Natural killer cell (primary cell): ENCODE results near the gene RASL11A. TPM values are rescaled to one million over a fixed set of nuclear protein-coding genes. Genes with fewer than 3 reads are reported as not detected.

Experiments used
- ATAC-seq, 3 donors: fragments of 150-1000 bp in 2 of 3; fragments of 200-7000 bp in 1 of 3; cut with Tn5 transposase; 1 replicate in 1 of 3; 2 replicates in 2 of 3; pipeline ENCODE4 v1.10.0; 2021; ENCODE audit warnings: mild to moderate bottlenecking in 2 of 3, moderate library complexity in 2 of 3
- DNase-seq, 2 donors: peaks; one replicate each; pipeline versions ENCODE4 v3.0.0 to v3.0.0-alpha.2; 2013 to 2021; ENCODE audit warnings: mixed read lengths in 1 of 2
- H3K27ac ChIP-seq: one replicate; pipeline ENCODE4 v1.5.1; 2013; ENCODE audit warnings: mild to moderate bottlenecking, low read length
- H3K27me3 ChIP-seq: one replicate; pipeline ENCODE4 v1.6.1; 2013; ENCODE audit warnings: low read length; ENCODE audit not compliant: control insufficient read depth, insufficient read depth
- H3K36me3 ChIP-seq: one replicate; pipeline ENCODE4 v1.6.1; 2013; ENCODE audit warnings: low read length; ENCODE audit not compliant: control insufficient read depth, insufficient read depth
- H3K4me1 ChIP-seq: one replicate; pipeline ENCODE4 v1.6.1; 2013; ENCODE audit warnings: low read length; ENCODE audit not compliant: control insufficient read depth, insufficient read depth
- H3K4me3 ChIP-seq: one replicate; pipeline ENCODE4 v1.5.1; 2013; ENCODE audit warnings: low read length
- H3K9me3 ChIP-seq: one replicate; pipeline ENCODE4 v1.6.1; 2013; ENCODE audit warnings: low read length; ENCODE audit not compliant: control insufficient read depth, insufficient read depth
- H3K27ac Mint-ChIP-seq, 2 donors: one replicate each; pipeline ENCODE4 v1.8.0; 2022; ENCODE audit warnings: mild to moderate bottlenecking in 2 of 2, mixed read lengths in 2 of 2, moderate library complexity in 1 of 2
- H3K27me3 Mint-ChIP-seq, 2 donors: one replicate each; pipeline ENCODE4 v1.8.0; 2022; ENCODE audit warnings: low read depth in 2 of 2, mixed read lengths in 2 of 2
- H3K36me3 Mint-ChIP-seq: one replicate; pipeline ENCODE4 v1.8.0; 2022; ENCODE audit warnings: mixed read lengths
- H3K4me1 Mint-ChIP-seq, 2 donors: one replicate each; pipeline ENCODE4 v1.8.0; 2022; ENCODE audit warnings: mixed read lengths in 2 of 2
- H3K4me3 Mint-ChIP-seq: one replicate; pipeline ENCODE4 v1.8.0; 2022; ENCODE audit warnings: mild to moderate bottlenecking, moderate library complexity, mixed read lengths
- H3K9me3 Mint-ChIP-seq, 2 donors: one replicate each; pipeline ENCODE4 v1.8.0; 2022; ENCODE audit warnings: mixed read lengths in 2 of 2
- WGBS: methylation state at CpG from one replicate; pipeline ENCODE4 v1.1.7; 2013; ENCODE audit warnings: missing lambda C conversion rate; ENCODE audit not compliant: insufficient coverage; 5-methylcytosine and 5-hydroxymethylcytosine counted together
- intact Hi-C: fragments of 100-400 bp; cut with micrococcal nuclease; formaldehyde crosslinking; loops from one replicate; pipeline ENCODE4 v1.14.2; 2022
- total RNA-seq, 4 donors: library from RNA; stranded (reverse); fragments of 120-200 nt in 1 of 4; gene quantifications; one replicate each; pipeline versions ENCODE4 v1.2.3 to v1.2.4, GENCODE V29; 2013 to 2022
- TF ChIP-seq, protein P1 (sequence below): fragments of 200-600 bp; IDR thresholded peaks from one replicate; pipeline ENCODE4 v1.8.0; 2022; ENCODE audit warnings: antibody characterized with exemption

The RASL11A gene
- total RNA-seq, 3 donors from 2014 or later (not counting 1 experiment from before 2014, with no cell fraction given): 0.70 to 2.0 (median 1.4) TPM

DNA sequence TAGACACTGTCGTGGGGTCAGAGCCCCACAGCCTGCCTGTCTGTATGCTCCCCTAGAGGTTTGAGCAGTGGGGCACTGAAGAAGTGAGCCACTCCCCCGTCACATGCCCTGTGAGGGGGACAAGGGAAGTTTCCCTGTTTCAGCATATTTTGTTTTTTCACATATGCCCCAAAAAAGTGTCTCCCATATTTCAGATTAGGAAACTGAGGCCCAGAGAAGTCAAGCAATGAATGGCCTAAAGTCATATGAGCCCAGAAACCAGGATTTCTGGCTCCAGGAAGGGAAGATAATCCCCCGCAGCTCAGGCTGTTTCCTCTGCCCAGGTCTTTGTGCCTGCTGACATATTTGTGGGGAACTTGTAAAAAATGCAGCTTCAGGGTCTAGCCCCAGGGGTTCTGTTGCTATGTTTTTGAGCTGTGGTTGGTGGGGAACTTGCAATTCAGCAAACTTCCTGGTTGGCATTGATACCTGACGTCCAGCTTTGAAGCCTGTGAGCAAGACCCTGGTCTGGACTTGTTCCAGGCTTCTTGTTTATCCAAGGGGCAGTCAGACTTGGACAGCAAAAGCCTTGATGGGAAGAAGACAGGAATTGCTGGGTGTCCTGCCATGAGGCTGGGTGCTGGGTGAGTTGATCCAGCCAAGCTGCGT, 9.5 kb downstream of the RASL11A start:
- Mint-ChIP-seq H3K9me3 (no peaks in the 10 kb centered on the region), H3K4me1 (no peaks in the 10 kb centered on the region), H3K27ac (no peak overlapping the region), H3K36me3 (no peaks in the 10 kb centered on the region), H3K27me3 (peaks cover 11 to 12% of the 10 kb centered on the region in 2 donors), H3K4me3 (no peak overlapping the region)
- H3K27ac ChIP-seq: no peak overlapping the region
- H3K27me3 ChIP-seq: no peaks in the 10 kb centered on the region
- no peaks in the 10 kb centered on the region for H3K4me1 ChIP-seq
- 72% methylated on average over 4 of the region's 5 CpGs for WGBS
- DNase-seq (no peak), ATAC-seq (no peak)
- TF ChIP-seq, protein P1, sequence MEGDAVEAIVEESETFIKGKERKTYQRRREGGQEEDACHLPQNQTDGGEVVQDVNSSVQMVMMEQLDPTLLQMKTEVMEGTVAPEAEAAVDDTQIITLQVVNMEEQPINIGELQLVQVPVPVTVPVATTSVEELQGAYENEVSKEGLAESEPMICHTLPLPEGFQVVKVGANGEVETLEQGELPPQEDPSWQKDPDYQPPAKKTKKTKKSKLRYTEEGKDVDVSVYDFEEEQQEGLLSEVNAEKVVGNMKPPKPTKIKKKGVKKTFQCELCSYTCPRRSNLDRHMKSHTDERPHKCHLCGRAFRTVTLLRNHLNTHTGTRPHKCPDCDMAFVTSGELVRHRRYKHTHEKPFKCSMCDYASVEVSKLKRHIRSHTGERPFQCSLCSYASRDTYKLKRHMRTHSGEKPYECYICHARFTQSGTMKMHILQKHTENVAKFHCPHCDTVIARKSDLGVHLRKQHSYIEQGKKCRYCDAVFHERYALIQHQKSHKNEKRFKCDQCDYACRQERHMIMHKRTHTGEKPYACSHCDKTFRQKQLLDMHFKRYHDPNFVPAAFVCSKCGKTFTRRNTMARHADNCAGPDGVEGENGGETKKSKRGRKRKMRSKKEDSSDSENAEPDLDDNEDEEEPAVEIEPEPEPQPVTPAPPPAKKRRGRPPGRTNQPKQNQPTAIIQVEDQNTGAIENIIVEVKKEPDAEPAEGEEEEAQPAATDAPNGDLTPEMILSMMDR: no peak
- no peaks in the 10 kb centered on the region for H3K36me3 ChIP-seq
- no peaks in the 10 kb centered on the region for H3K9me3 ChIP-seq
- no peak overlapping the region for H3K4me3 ChIP-seq
- intact Hi-C loops: loop anchor here (5.0 kb wide), 1 partner anchor 293 kb away; no protein-coding TSS in a partner anchor

- H3K4me3 ChIP-seq: no peak overlapping the region
- H3K36me3 ChIP-seq: no peaks in the 10 kb centered on the region
- Mint-ChIP-seq H3K9me3 (no peaks in the 10 kb centered on the region), H3K27ac (no peak overlapping the region), H3K4me3 (no peak overlapping the region), H3K36me3 (no peaks in the 10 kb centered on the region), H3K27me3 (peaks cover 6 to 10% of the 10 kb centered on the region in 2 donors), H3K4me1 (no peaks in the 10 kb centered on the region)
- DNase-seq (no peak), ATAC-seq (no peak)
- intact Hi-C loops: loop anchor here (5.0 kb wide), 1 partner anchor 294 kb away; no protein-coding TSS in a partner anchor
- H3K9me3 ChIP-seq: no peaks in the 10 kb centered on the region
- no peak overlapping the region for H3K27ac ChIP-seq
- no peaks in the 10 kb centered on the region for H3K27me3 ChIP-seq
- no peaks in the 10 kb centered on the region for H3K4me1 ChIP-seq
- WGBS: 96% methylated on average over 3 of the region's 4 CpGs
- TF ChIP-seq, protein P1: no peak
Observed at GRCh38 chr13:27280841-27281240, 10.2 kb downstream of the RASL11A start.

- TF ChIP-seq, protein P1: no peak
- no peak overlapping the region for H3K27ac Mint-ChIP-seq
- peaks cover 6 to 9% of the 10 kb centered on the region in 2 donors for H3K27me3 Mint-ChIP-seq
- DNase-seq (no peak), ATAC-seq (no peak)
- Histone ChIP-seq H3K4me3 (no peak overlapping the region), H3K9me3 (no peaks in the 10 kb centered on the region), H3K27me3 (no peaks in the 10 kb centered on the region), H3K4me1 (no peaks in the 10 kb centered on the region), H3K36me3 (no peaks in the 10 kb centered on the region), H3K27ac (no peak overlapping the region)
- no peaks in the 10 kb centered on the region for H3K9me3 Mint-ChIP-seq
- no peaks in the 10 kb centered on the region for H3K36me3 Mint-ChIP-seq
- H3K4me3 Mint-ChIP-seq: no peak overlapping the region
- no peaks in the 10 kb centered on the region for H3K4me1 Mint-ChIP-seq
- no CpG with 5 or more reads among the region's 1 CpG for WGBS
- intact Hi-C loops: loop anchor here (5.0 kb wide), 1 partner anchor 294 kb away; no protein-coding TSS in a partner anchor
Observed at GRCh38 chr13:27281420-27281819, 10.8 kb downstream of the RASL11A start.
